OCI-LY1 (cell line): Measurements from ENCODE around the gene GRIA4.

Source experiments
- H2AFZ ChIP-seq: fragments of 200-600 bp; sonication (generic), shearing (Covaris generic); 2 replicates; pipeline ENCODE4 v1.6.0; 2014; ENCODE audit warnings: antibody characterized with exemption, mild to moderate bottlenecking, low read length
- H3F3A ChIP-seq: fragments of 200-600 bp; sonication (generic), shearing (Covaris generic); 2 replicates; pipeline ENCODE4 v1.6.0; 2014; ENCODE audit warnings: mild to moderate bottlenecking, antibody characterized with exemption, low read length, moderate library complexity; ENCODE audit not compliant: insufficient read depth
- H3K27ac ChIP-seq: fragments of 200-600 bp; sonication (generic); 2 replicates; pipeline ENCODE4 v1.5.1; 2014; ENCODE audit warnings: low read length, mixed run types, mild to moderate bottlenecking, low read depth; ENCODE audit not compliant: poor library complexity, severe bottlenecking
- H3K27me3 ChIP-seq: fragments of 200-600 bp; sonication (generic); 2 replicates; pipeline ENCODE4 v1.6.0; 2014; ENCODE audit warnings: antibody characterized with exemption, mild to moderate bottlenecking, low read length, moderate library complexity; ENCODE audit not compliant: insufficient read depth
- H3K36me3 ChIP-seq: fragments of 200-600 bp; sonication (generic); 2 replicates; pipeline ENCODE4 v1.6.1; 2014; ENCODE audit warnings: mild to moderate bottlenecking, antibody characterized with exemption, low read length, moderate library complexity, mixed read lengths; ENCODE audit not compliant: insufficient read depth
- H3K4me1 ChIP-seq: fragments of 200-600 bp; sonication (generic); 2 replicates; pipeline ENCODE4 v1.5.1; 2014; ENCODE audit warnings: mild to moderate bottlenecking, low read length, moderate library complexity; ENCODE audit not compliant: insufficient read depth, severe bottlenecking
- H3K4me2 ChIP-seq: fragments of 200-600 bp; sonication (generic), shearing (Covaris generic); 2 replicates; pipeline ENCODE4 v1.6.1; 2014; ENCODE audit warnings: low read length
- H3K4me3 ChIP-seq: fragments of 200-600 bp; sonication (generic); 2 replicates; pipeline ENCODE4 v1.5.1; 2014; ENCODE audit warnings: low read length, low read depth, mild to moderate bottlenecking, mixed read lengths; ENCODE audit not compliant: poor library complexity, severe bottlenecking
- H3K79me2 ChIP-seq: fragments of 200-600 bp; shearing (Covaris generic); 2 replicates; pipeline ENCODE4 v1.6.1; 2016; ENCODE audit warnings: mixed run types, low read length, mixed read lengths; ENCODE audit not compliant: insufficient read depth
- H3K9ac ChIP-seq: fragments of 200-600 bp; sonication (generic), shearing (Covaris generic); 2 replicates; pipeline ENCODE4 v1.6.1; 2014; ENCODE audit warnings: mild to moderate bottlenecking, low read length, mixed read lengths
- H3K9me2 ChIP-seq: fragments of 200-600 bp; sonication (generic), shearing (Covaris generic); 2 replicates; pipeline ENCODE4 v1.6.1; 2014; ENCODE audit warnings: low read depth, mild to moderate bottlenecking, low read length, mixed read lengths
- H3K9me3 ChIP-seq: fragments of 200-600 bp; shearing (Covaris generic); 2 replicates; pipeline ENCODE4 v1.6.1; 2014; ENCODE audit warnings: low read length, mixed read lengths
- H4K20me1 ChIP-seq: fragments of 200-600 bp; sonication (generic), shearing (Covaris generic); 2 replicates; pipeline ENCODE4 v1.6.0; 2016; ENCODE audit warnings: mild to moderate bottlenecking, low read length; ENCODE audit not compliant: insufficient read depth
- EZH2 ChIP-seq: fragments of 200-600 bp; sonication (generic), shearing (Covaris generic); IDR thresholded peaks from 2 replicates; pipeline ENCODE4 v1.8.0; 2017; ENCODE audit warnings: borderline replicate concordance, mixed run types, mild to moderate bottlenecking, antibody characterized with exemption, low read length, moderate library complexity, mixed read lengths
- TF ChIP-seq, protein P1 (sequence below): fragments of 200-600 bp; sonication (generic), shearing (Covaris generic); IDR thresholded peaks from 2 replicates; pipeline ENCODE4 v1.5.1; 2017; ENCODE audit warnings: mild to moderate bottlenecking, antibody characterized with exemption, low read length, moderate library complexity, mixed read lengths

The GRIA4 gene

DNA sequence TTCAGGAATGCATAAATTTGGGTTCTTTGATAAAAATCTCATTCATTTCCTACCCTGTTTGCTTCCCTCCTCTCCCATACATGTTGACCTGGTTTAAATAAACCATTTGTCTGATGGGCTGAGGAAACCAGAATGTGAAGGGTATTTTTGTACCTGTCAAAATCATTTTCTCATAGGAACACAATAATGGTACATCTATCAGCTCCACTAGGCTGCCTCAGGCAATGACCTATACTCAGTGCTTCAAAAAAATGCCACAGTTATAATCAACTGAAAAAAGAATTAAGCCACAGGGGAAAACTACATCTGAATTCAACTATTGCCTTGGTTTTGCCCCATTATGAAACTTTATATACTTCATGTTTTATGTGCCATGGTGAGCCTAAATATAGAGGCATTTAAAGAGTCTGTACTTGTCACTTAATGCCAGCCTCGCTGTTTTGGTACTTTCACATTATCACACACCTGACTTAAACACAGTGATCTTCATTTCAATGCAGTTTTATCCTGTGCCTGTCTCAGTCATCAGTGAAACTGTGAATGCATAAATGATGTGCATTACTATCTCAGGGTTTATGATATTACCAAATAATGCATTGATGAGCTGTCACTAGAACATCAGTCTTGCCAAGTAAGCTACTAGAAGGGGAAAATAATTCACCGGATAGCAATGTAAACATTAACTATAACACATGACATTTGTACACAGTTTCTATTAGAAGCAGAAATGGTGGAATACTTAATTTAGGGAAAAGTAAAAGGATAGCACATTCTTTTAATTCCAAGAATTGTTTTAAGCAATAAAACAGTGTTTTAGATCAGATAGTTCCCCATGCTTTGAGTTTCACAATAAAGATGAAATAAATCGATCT lies 319.4 kb downstream of the GRIA4 start:
- Histone ChIP-seq H3K27me3 (no peaks in the 10 kb centered on the region), H3K27ac (no peak overlapping the region), H3F3A (no peaks in the 10 kb centered on the region), H4K20me1 (no peaks in the 10 kb centered on the region), H3K9me2 (no peaks in the 10 kb centered on the region), H3K36me3 (no peaks in the 10 kb centered on the region), H3K4me1 (no peaks in the 10 kb centered on the region), H3K9ac (no peak overlapping the region), H2AFZ (no peak overlapping the region), H3K9me3 (no peaks in the 10 kb centered on the region), H3K4me3 (no peak overlapping the region), H3K4me2 (no peak overlapping the region), H3K79me2 (no peaks in the 10 kb centered on the region)
- TF ChIP-seq, protein P1, sequence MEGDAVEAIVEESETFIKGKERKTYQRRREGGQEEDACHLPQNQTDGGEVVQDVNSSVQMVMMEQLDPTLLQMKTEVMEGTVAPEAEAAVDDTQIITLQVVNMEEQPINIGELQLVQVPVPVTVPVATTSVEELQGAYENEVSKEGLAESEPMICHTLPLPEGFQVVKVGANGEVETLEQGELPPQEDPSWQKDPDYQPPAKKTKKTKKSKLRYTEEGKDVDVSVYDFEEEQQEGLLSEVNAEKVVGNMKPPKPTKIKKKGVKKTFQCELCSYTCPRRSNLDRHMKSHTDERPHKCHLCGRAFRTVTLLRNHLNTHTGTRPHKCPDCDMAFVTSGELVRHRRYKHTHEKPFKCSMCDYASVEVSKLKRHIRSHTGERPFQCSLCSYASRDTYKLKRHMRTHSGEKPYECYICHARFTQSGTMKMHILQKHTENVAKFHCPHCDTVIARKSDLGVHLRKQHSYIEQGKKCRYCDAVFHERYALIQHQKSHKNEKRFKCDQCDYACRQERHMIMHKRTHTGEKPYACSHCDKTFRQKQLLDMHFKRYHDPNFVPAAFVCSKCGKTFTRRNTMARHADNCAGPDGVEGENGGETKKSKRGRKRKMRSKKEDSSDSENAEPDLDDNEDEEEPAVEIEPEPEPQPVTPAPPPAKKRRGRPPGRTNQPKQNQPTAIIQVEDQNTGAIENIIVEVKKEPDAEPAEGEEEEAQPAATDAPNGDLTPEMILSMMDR, result no peak
- TF ChIP-seq EZH2, result no peak

DNA sequence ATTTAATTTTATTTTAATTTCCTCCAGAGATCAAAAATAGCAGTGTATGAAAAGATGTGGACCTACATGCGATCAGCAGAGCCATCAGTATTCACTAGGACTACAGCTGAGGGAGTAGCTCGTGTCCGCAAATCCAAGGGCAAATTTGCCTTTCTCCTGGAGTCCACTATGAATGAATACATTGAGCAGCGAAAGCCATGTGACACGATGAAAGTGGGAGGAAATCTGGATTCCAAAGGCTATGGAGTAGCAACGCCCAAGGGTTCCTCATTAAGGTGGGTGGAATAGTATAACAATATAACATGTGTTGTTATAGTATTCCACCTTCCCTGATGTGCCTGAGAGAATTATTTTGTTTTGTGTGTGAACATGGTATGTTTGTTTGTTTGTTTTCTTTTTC lies 323.8 kb downstream of the GRIA4 start:
- no peaks in the 10 kb centered on the region for H3K9me2 ChIP-seq
- no peak overlapping the region for H3K27ac ChIP-seq
- no peak overlapping the region for H3K4me3 ChIP-seq
- TF ChIP-seq EZH2, result no peak
- TF ChIP-seq, protein P1, result no peak
- H3K9me3 ChIP-seq, result no peaks in the 10 kb centered on the region
- H3F3A ChIP-seq, result no peaks in the 10 kb centered on the region
- H3K27me3 ChIP-seq, result no peaks in the 10 kb centered on the region
- no peaks in the 10 kb centered on the region for H3K4me1 ChIP-seq
- H4K20me1 ChIP-seq, result no peaks in the 10 kb centered on the region
- H3K36me3 ChIP-seq, result no peaks in the 10 kb centered on the region
- no peaks in the 10 kb centered on the region for H3K79me2 ChIP-seq
- no peak overlapping the region for H3K9ac ChIP-seq
- H2AFZ ChIP-seq, result no peak overlapping the region
- no peak overlapping the region for H3K4me2 ChIP-seq

DNA sequence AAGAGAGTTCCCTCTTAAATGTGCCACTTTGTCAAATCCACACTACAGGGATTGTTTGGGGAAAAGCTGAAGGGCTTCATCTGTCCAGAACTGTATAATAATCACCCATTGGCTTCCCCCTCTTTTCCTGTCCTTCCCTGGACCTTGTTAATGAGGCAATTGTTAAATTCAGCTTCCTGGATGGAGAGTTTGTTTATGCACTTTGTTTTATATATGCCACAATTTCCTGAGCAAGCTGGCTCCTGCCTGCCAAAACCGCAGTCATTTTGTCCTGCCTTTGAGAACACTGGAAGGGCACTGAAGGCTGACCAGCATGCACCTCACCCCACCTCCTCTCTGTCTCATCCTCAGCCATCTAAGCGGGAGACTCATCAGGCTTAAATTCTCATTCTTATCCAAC lies 325.9 kb downstream of the GRIA4 start:
- H3F3A ChIP-seq, result no peaks in the 10 kb centered on the region
- H4K20me1 ChIP-seq, result no peaks in the 10 kb centered on the region
- H3K27me3 ChIP-seq, result no peaks in the 10 kb centered on the region
- no peak overlapping the region for H3K9ac ChIP-seq
- no peak overlapping the region for H3K4me2 ChIP-seq
- no peaks in the 10 kb centered on the region for H3K36me3 ChIP-seq
- no peaks in the 10 kb centered on the region for H3K79me2 ChIP-seq
- H3K4me3 ChIP-seq, result no peak overlapping the region
- no peaks in the 10 kb centered on the region for H3K9me3 ChIP-seq
- no peak overlapping the region for H2AFZ ChIP-seq
- no peak for TF ChIP-seq EZH2
- TF ChIP-seq, protein P1, result no peak
- no peak overlapping the region for H3K27ac ChIP-seq
- no peaks in the 10 kb centered on the region for H3K4me1 ChIP-seq
- H3K9me2 ChIP-seq, result no peaks in the 10 kb centered on the region
